Type B pancreatic cell (in vitro differentiated cells): ENCODE results near the gene C19orf81. TPM values are rescaled to one million over a fixed set of nuclear protein-coding genes. Genes with fewer than 3 reads are reported as not detected.
A peak's percentile ranks its signal among the peaks of the same experiment; 100 is the strongest.

ENCODE experiments used
- DNase-seq: peaks from one replicate; pipeline ENCODE4 v3.0.0; 2021; ENCODE audit warnings: mixed read lengths; ENCODE audit not compliant: unreplicated experiment; ENCODE audit errors: extremely low spot score
- H3K27ac Mint-ChIP-seq: 2 replicates; pipeline ENCODE4 v1.8.0; 2021; ENCODE audit warnings: mild to moderate bottlenecking, mixed read lengths
- H3K27me3 Mint-ChIP-seq: 2 replicates; pipeline ENCODE4 v1.8.0; 2021; ENCODE audit warnings: mixed read lengths
- H3K36me3 Mint-ChIP-seq: 2 replicates; pipeline ENCODE4 v1.8.0; 2021; ENCODE audit warnings: mixed read lengths
- H3K4me1 Mint-ChIP-seq: one replicate; pipeline ENCODE4 v1.8.0; 2021; ENCODE audit warnings: mixed read lengths; ENCODE audit not compliant: unreplicated experiment
- H3K4me3 Mint-ChIP-seq: 2 replicates; pipeline ENCODE4 v1.8.0; 2021; ENCODE audit warnings: mild to moderate bottlenecking, mixed read lengths
- H3K9me3 Mint-ChIP-seq: 2 replicates; pipeline ENCODE4 v1.8.0; 2021; ENCODE audit warnings: mixed read lengths
- total RNA-seq: library from RNA; stranded (reverse); gene quantifications from 2 replicates; pipeline ENCODE4 v1.2.1, GENCODE V29; 2021; ENCODE audit warnings: low replicate concordance
- TF ChIP-seq, protein P1 (sequence below): fragments of 200-600 bp; sonication (generic); conservative IDR thresholded peaks from 2 replicates; pipeline ENCODE4 v1.5.0; 2021; ENCODE audit warnings: antibody characterized with exemption, mild to moderate bottlenecking

The C19orf81 gene
- total RNA-seq, 1 donor from 2014 or later = 3.7 TPM

DNA sequence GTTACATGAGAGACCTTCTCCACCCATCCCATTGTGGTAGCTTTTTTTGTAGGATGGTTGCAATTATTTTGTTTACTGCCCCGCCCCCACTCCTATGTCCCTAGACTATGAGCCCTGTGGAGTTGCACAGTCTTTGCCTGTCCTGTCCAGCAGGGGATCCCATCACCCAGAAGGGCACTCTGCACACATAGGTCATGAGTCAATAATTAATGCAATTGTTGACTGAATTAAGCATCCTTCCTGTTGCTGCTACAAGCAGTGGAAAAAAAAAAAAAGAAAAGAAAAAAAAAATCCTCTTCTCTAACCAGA lies 14.2 kb downstream of the C19orf81 start:
- Mint-ChIP-seq H3K27ac (no peak overlapping the region), H3K4me1 (peaks cover 1% of the 10 kb centered on the region), H3K9me3 (no peaks in the 10 kb centered on the region), H3K4me3 (no peak overlapping the region), H3K27me3 (peaks cover 63% of the 10 kb centered on the region), H3K36me3 (no peaks in the 10 kb centered on the region)
- no peak for DNase-seq
- TF ChIP-seq, protein P1, sequence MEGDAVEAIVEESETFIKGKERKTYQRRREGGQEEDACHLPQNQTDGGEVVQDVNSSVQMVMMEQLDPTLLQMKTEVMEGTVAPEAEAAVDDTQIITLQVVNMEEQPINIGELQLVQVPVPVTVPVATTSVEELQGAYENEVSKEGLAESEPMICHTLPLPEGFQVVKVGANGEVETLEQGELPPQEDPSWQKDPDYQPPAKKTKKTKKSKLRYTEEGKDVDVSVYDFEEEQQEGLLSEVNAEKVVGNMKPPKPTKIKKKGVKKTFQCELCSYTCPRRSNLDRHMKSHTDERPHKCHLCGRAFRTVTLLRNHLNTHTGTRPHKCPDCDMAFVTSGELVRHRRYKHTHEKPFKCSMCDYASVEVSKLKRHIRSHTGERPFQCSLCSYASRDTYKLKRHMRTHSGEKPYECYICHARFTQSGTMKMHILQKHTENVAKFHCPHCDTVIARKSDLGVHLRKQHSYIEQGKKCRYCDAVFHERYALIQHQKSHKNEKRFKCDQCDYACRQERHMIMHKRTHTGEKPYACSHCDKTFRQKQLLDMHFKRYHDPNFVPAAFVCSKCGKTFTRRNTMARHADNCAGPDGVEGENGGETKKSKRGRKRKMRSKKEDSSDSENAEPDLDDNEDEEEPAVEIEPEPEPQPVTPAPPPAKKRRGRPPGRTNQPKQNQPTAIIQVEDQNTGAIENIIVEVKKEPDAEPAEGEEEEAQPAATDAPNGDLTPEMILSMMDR = peak; percentile 60

DNA sequence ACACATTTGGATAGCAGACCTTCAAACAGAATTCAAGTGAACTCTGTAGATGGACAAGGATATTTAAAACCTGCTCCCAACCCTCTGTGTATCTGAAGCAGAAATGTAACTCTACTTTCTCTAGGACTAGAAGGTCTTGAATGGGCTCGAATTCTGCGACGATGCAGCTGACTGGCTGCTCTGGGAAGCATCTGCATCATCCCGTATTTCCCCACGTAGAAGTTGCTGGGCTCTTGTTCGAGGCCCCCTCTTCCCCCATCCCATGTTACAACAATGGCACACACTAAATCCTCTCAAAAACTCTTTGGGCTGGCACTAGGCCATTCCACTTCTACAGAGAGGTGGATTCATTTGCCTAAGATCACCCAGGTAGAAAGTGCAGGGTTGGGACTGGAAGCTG lies 15.0 kb downstream of the C19orf81 start:
- Mint-ChIP-seq H3K9me3 (no peaks in the 10 kb centered on the region), H3K27me3 (peaks cover 61% of the 10 kb centered on the region), H3K4me1 (no peaks in the 10 kb centered on the region), H3K27ac (no peak overlapping the region), H3K36me3 (no peaks in the 10 kb centered on the region), H3K4me3 (no peak overlapping the region)
- no peak for DNase-seq
- TF ChIP-seq, protein P1 = no peak

DNA sequence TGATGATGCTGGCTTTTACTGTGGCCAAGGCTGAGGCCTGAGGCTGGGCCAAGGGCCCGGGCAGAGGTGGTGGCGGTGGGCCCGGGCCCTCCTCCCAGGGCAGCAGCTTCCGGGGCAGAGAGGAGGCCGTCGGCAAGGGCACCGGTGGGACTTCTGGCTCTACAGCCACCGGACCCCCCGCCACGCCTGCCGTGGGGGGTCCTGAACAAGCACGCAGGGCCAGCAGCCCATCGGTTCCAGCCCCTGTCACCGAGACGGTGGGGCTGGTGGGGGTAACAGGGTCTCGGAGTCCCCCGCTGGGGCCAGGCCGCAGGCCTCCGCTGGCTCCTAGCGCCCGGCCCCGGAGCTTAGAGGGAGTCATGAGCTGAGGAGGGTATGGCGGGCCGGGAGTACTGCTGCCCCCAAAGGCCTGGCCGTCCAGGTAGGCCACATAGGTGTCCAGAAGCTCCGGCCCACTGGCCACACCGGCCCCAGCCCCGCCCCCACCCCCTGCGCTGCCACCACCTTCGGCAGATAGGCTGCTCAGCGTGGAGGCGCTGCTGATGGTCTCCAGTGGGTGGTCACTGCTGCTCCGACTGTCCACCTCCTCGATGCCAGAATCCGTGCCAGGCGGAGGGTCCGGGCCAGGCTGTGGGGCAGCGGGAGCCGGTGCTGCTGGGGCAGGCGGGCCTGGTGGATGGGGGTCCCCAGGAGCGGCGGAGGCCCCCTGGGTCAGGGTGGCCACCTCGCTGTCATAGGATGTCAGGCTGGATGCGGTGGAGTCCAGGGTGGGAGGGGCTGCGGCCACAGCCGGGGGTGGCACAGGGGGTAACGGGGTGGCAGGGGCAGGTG lies 17.3 kb downstream of the C19orf81 start:
- H3K4me3 Mint-ChIP-seq = no peak overlapping the region
- no peak for DNase-seq
- no peaks in the 10 kb centered on the region for H3K9me3 Mint-ChIP-seq
- no peaks in the 10 kb centered on the region for H3K36me3 Mint-ChIP-seq
- H3K4me1 Mint-ChIP-seq = peaks cover 7% of the 10 kb centered on the region
- TF ChIP-seq, protein P1 = no peak
- H3K27ac Mint-ChIP-seq = no peak overlapping the region
- H3K27me3 Mint-ChIP-seq = peaks cover 67% of the 10 kb centered on the region

DNA sequence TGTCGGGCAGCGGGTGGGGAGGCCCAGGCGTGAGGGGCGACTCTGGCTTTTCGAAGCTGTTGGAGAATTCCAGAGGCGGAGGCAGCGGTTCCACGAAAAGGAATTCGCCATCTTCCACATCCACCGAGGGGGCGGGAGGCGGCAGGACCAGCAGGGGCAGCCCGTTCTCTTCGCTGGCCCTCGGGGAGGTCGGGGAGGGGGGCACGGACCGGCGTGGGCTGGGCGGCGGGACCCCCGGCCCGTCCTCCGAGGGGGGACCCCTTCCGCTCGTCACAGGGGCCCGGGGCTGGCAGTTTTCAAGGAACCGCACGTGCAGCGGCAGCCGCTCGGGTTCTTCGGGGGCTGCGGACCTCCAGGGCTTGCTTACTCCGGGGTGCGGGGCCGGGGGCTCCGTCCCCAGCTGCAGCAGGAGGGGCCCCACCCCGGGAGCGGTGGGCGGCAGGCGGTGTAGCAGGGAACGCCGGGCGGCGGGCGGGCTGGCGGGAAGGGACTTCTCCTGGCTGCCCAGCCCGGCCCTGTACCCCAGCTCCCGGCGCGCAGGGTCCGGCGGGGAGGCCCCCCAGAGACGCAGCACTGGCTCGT lies 18.0 kb downstream of the C19orf81 start:
- Mint-ChIP-seq H3K4me1 (peaks cover 7% of the 10 kb centered on the region), H3K27ac (no peak overlapping the region), H3K4me3 (no peak overlapping the region), H3K9me3 (no peaks in the 10 kb centered on the region), H3K27me3 (peaks cover 69% of the 10 kb centered on the region), H3K36me3 (no peaks in the 10 kb centered on the region)
- TF ChIP-seq, protein P1 = no peak
- DNase-seq = no peak

DNA sequence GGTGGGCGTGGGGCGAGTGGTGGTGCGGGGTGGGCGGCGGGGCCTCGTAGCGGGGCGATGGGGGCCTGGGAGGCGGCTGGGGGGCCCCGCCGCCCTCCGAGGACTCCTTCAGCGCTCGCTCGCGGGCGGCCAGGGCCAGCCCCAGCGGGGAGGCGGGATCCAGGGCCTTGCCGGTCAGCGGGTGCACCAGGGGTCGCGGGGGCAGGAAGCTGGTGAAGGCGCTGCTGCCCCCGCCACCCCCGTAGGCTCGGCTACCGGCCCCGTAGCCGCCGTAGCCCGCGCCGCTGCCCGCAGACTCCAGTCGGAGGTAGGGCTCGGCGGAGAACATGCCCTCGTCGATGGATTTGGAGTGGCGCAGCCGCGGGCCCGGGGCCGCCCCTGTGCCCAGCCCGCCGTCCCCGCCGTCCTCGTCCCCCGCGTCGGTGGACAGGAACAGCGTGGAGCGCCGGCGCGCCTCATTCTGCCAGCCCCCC lies 18.6 kb downstream of the C19orf81 start:
- Mint-ChIP-seq H3K27ac (no peak overlapping the region), H3K4me3 (no peak overlapping the region), H3K4me1 (peaks cover 7% of the 10 kb centered on the region), H3K27me3 (peaks cover 68% of the 10 kb centered on the region), H3K9me3 (no peaks in the 10 kb centered on the region), H3K36me3 (no peaks in the 10 kb centered on the region)
- no peak for DNase-seq
- TF ChIP-seq, protein P1 = no peak
